Measurements from ENCODE around the gene PDE2A. TPM values are rescaled to one million over a fixed set of nuclear protein-coding genes. Genes with fewer than 3 reads are reported as not detected.

PDE2A gene
- total and polyA plus RNA-seq, 9 donors = 8.3 to 44.0 (median 12.8) TPM

DNA sequence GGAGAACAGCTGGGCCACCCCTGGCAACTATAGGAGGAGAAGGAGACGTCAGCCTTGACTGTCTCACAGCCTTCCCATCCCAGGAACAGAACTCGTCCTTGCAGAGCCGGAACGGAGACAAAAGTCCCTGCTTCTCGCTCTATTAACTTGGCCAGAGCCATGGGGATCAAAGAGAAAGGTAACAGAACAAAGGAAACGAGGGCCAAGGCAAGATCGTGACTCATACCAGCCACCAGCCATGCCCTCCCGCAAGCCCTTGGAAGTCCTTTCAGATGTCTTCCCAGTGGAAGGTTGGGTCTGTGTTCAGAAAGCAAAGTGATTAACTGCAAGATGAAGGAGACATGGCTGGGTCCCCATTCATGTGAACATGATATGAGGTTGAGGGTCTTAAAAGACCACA is 64.7 kb downstream of the PDE2A start:
- TF ChIP-seq POLR2A (IDR thresholded peaks at IDR 0.05) (no peak), EP300 (IDR thresholded peaks at IDR 0.05) (no peak)
- TF ChIP-seq, protein P1, sequence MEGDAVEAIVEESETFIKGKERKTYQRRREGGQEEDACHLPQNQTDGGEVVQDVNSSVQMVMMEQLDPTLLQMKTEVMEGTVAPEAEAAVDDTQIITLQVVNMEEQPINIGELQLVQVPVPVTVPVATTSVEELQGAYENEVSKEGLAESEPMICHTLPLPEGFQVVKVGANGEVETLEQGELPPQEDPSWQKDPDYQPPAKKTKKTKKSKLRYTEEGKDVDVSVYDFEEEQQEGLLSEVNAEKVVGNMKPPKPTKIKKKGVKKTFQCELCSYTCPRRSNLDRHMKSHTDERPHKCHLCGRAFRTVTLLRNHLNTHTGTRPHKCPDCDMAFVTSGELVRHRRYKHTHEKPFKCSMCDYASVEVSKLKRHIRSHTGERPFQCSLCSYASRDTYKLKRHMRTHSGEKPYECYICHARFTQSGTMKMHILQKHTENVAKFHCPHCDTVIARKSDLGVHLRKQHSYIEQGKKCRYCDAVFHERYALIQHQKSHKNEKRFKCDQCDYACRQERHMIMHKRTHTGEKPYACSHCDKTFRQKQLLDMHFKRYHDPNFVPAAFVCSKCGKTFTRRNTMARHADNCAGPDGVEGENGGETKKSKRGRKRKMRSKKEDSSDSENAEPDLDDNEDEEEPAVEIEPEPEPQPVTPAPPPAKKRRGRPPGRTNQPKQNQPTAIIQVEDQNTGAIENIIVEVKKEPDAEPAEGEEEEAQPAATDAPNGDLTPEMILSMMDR (IDR thresholded peaks at IDR 0.05) = no peak
- Histone ChIP-seq H3K9me3 (no peaks in the 10 kb centered on the region), H3K4me3 (no peak overlapping the region), H3K27me3 (no peaks in the 10 kb centered on the region), H3K4me1 (ENCODE audit: insufficient read depth) (peaks cover 20% of the 10 kb centered on the region), H3K27ac (no peak overlapping the region), H3K36me3 (no peaks in the 10 kb centered on the region)
- intact Hi-C loops (cut with DNase I) = loop anchor here in 1 of 4 donors (10.0 kb wide), 1 partner anchor 205 kb away; the partner anchor contains the start of gene ATG16L2
- DNase-seq = no peak
- WGBS, 3 donors = 78 to 82% (median 80%) methylated on average over 8 of the region's 8 CpGs

DNA sequence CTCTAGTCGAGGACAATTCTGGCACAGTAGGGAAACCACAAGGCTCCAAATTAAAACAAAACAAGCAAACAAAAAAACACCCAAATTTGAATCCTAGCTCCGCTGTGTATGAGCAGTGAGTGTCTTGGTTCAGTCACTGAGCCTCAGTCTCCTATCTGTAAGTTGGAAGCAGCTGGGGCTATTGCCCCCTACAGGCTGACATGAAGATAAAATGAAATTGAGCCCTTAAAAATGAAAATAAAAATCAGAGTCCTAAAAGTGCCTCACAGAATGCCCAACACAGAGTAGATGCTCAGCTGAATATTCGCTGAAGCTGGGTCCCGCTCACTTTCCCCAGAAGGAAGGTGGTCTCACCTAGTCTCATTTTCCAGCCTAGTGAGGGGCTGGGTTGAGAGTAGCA is 65.2 kb downstream of the PDE2A start:
- Histone ChIP-seq H3K27ac (no peak overlapping the region), H3K36me3 (no peaks in the 10 kb centered on the region), H3K4me3 (no peak overlapping the region), H3K27me3 (no peaks in the 10 kb centered on the region), H3K4me1 (ENCODE audit: insufficient read depth) (peaks cover 20% of the 10 kb centered on the region), H3K9me3 (no peaks in the 10 kb centered on the region)
- DNase-seq = no peak
- TF ChIP-seq, protein P1 (IDR thresholded peaks at IDR 0.05) = no peak
- no peak for TF ChIP-seq EP300 (IDR thresholded peaks at IDR 0.05)
- intact Hi-C loops (cut with DNase I) = loop anchor here in 1 of 4 donors (10.0 kb wide), 1 partner anchor 206 kb away; the partner anchor contains the start of gene ATG16L2
- WGBS, 3 donors = 68 to 82% (median 79%) methylated on average over 4 of the region's 4 CpGs

DNA sequence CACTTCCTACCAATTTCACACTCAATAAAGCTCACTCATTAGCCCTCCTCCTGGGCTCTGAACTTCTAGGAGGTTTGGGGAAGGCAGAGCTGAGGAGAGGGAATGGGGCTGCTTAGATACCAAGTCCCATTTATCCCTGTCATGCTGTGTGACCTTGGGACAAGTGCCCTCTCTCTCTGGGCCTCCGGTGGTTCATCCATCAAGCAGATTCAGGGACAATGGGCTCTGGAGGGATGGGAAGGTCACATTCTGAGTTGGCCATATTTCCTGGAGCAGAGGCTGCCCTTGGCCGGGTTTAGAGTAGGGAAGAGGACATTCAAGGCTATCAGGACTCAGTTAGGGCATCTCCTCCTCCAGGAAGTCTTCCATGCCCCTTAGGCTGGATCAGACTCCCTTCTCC is 66.7 kb downstream of the PDE2A start:
- intact Hi-C loops (cut with DNase I) = loop anchor here in 1 of 4 donors (10.0 kb wide), 1 partner anchor 207 kb away; the partner anchor contains the start of gene ATG16L2
- 45 to 63% (median 47%) methylated on average over 2 of the region's 2 CpGs for WGBS, 3 donors
- Histone ChIP-seq H3K4me3 (no peak overlapping the region), H3K27me3 (no peaks in the 10 kb centered on the region), H3K27ac (no peak overlapping the region), H3K36me3 (no peaks in the 10 kb centered on the region), H3K4me1 (ENCODE audit: insufficient read depth) (peaks cover 20% of the 10 kb centered on the region), H3K9me3 (no peaks in the 10 kb centered on the region)
- no peak for DNase-seq
- TF ChIP-seq, protein P1 (IDR thresholded peaks at IDR 0.05) = no peak
- TF ChIP-seq EP300 (IDR thresholded peaks at IDR 0.05) = no peak
- TF ChIP-seq POLR2A (IDR thresholded peaks at IDR 0.05) = no peak

DNA sequence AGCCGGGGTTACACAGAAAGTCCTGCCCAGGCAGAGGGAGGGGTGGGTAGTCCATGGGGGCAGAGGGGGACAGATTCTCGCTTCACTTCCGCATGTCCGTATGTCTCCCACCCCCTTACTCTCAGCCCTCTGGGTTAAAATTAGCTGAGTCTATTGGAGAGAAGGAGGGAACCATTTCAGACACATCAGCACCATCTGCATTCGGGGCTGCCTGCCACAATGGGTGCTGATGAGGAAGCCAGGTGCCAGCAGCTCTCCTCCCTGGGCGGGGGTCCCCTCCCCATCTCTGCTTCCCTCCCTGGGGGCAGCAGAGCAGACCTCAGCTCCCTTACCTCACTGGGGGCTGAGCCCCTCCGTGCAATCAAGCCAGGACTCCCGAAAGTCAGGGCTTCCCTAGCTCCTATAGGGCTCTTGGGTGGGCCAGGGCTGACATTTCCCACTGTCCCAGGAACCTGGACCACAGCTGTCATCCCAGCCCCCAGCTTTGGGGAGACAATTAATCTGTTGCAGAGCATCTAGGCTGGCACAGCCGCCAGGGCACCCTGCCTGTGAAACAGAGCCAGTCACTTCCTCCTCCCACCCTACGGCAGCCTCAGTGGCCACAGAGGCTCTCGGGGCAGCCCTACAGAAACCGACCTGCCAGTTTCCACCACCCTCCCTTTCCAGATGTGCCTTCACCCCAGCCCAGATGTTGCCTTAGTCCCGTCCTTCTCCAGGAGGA is 67.3 kb downstream of the PDE2A start:
- intact Hi-C loops (cut with DNase I) = loop anchor here in 1 of 4 donors (10.0 kb wide), 1 partner anchor 208 kb away; the partner anchor contains the start of gene ATG16L2
- H3K4me3 ChIP-seq = no peak overlapping the region
- no peaks in the 10 kb centered on the region for H3K27me3 ChIP-seq
- H3K9me3 ChIP-seq = no peaks in the 10 kb centered on the region
- peaks cover 20% of the 10 kb centered on the region for H3K4me1 ChIP-seq (ENCODE audit: insufficient read depth)
- DNase-seq = no peak
- no peaks in the 10 kb centered on the region for H3K36me3 ChIP-seq
- WGBS, 3 donors = 44 to 55% (median 47%) methylated on average over 10 to 13 of the region's 13 CpGs
- no peak for TF ChIP-seq EP300 (IDR thresholded peaks at IDR 0.05)
- no peak for TF ChIP-seq POLR2A (IDR thresholded peaks at IDR 0.05)
- TF ChIP-seq, protein P1 (IDR thresholded peaks at IDR 0.05) = no peak
- H3K27ac ChIP-seq = peak overlapping the region in 1 of 2 donors; percentile 76
